ACC112 (cell line): ENCODE measurements around the gene KCNN3.
"Not testable (repeated sequence)": the region's sequence is repeated elsewhere in the genome, so short reads cannot be mapped to it uniquely, and the experiment has no call there.

Experiments used
- H2AFZ ChIP-seq: fragments of 200-600 bp; sonication (generic); one replicate; pipeline ENCODE4 v1.6.0; 2017; ENCODE audit warnings: antibody characterized with exemption, low read length; ENCODE audit not compliant: unreplicated experiment
- H3K27ac ChIP-seq: fragments of 200-600 bp; sonication (generic); 2 replicates; pipeline ENCODE4 v1.5.1; 2014; ENCODE audit warnings: low read depth, mild to moderate bottlenecking, antibody characterized with exemption, low read length, moderate library complexity
- H3K27me3 ChIP-seq: fragments of 200-600 bp; sonication (generic); 2 replicates; pipeline ENCODE4 v1.6.1; 2014; ENCODE audit warnings: mild to moderate bottlenecking, antibody characterized with exemption, low read length, moderate library complexity, mixed read lengths; ENCODE audit not compliant: insufficient read depth
- H3K36me3 ChIP-seq: fragments of 200-600 bp; sonication (generic); 2 replicates; pipeline ENCODE4 v1.6.1; 2016; ENCODE audit warnings: mild to moderate bottlenecking, antibody characterized with exemption, low read length, moderate library complexity, mixed read lengths; ENCODE audit not compliant: insufficient read depth
- H3K4me1 ChIP-seq: fragments of 200-600 bp; sonication (generic); one replicate; pipeline ENCODE4 v1.6.1; 2016; ENCODE audit warnings: low read length, mixed read lengths; ENCODE audit not compliant: insufficient read depth, unreplicated experiment, control insufficient read depth
- H3K4me3 ChIP-seq: fragments of 200-600 bp; sonication (generic); 2 replicates; pipeline ENCODE4 v1.5.1; 2014; ENCODE audit warnings: mild to moderate bottlenecking, low read depth, low read length
- H3K79me2 ChIP-seq: fragments of 200-600 bp; sonication (generic); one replicate; pipeline ENCODE4 v1.6.0; 2016; ENCODE audit warnings: low read length; ENCODE audit not compliant: control insufficient read depth, unreplicated experiment, insufficient read depth

KCNN3 gene

DNA sequence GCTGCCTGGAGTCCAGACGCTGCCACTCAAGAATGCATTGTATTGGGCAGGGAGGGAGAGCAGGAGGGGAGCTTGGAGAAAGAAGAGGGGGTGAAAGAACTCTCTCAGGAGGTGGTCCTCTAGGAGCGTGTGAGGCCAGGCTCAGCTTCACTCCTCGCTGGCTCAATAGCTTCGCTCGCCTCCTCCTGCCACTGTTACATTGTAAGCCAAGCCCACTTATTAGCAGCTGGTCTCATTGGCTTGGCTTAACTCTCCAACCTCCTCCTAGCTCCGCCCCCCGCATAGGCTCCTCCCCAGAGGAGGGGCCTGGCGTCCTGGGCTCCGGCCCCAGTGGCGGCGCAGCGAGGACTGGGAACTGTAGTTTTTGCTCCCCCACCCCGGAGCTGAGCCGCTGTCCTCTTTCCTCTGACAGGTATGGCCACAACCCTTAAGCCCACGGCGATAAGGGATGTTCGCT lies at the start of gene KCNN3:
TSS of gene KCNN3 (minus strand) at position 167 of the 457 bp plus-strand sequence. CDS start 317 bp downstream, outside the sequence.
- peak within 1 kb of the TSS; percentile 76 for H3K4me3 ChIP-seq
- no peaks in the 10 kb centered on the region for H3K36me3 ChIP-seq
- peaks cover 25% of the 10 kb centered on the region for H3K4me1 ChIP-seq
- peaks cover 18% of the 10 kb centered on the region for H3K27me3 ChIP-seq
- H3K27ac ChIP-seq: no peak within 1 kb of the TSS
- H3K79me2 ChIP-seq: no peaks in the 10 kb centered on the region
- peak within 1 kb of the TSS; percentile 88 for H2AFZ ChIP-seq

DNA sequence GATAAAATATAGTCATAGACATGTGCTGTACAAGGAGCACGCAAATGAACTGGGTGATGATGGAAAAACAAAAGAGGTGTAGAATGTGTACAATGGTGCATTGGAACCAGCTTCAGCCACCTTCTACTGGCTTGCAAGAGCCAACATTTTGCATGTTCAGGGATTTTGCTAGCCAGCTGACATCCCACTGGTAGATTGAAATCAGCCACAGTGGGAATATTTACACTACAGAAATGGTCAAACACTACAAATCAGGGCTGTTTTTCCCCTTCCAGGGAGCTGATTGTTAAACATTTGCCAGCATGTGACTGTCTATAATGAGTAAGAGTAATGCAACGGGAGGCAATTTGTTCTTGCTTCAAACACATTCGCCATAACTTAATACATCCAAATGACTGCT lies 43.2 kb upstream of the KCNN3 start:
- Histone ChIP-seq H2AFZ (no peak overlapping the region), H3K4me1 (no peaks in the 10 kb centered on the region), H3K4me3 (no peak overlapping the region), H3K36me3 (no peaks in the 10 kb centered on the region), H3K27me3 (no peaks in the 10 kb centered on the region), H3K27ac (no peak overlapping the region), H3K79me2 (no peaks in the 10 kb centered on the region)

DNA sequence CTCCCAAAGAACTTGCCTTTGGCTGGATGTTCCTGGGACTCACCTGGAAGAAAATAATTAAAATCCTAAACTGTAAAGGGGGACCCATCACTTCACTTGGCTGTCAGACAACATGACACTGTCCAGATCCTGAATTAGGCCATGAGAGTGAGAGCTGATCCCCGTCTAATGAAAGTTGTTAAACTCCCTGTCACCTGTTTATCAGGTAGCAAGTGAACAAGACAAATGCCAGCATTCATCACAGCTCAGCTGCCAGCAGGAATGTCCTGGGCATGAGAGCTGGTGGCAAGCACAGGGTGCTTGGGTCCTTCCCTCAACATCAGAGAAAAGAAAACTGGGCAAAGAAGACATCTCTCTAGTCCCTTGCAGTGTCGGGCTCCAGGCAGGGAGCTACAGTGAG lies 42.7 kb upstream of the KCNN3 start:
- Histone ChIP-seq H3K4me3 (no peak overlapping the region), H3K4me1 (no peaks in the 10 kb centered on the region), H3K27ac (no peak overlapping the region), H3K36me3 (no peaks in the 10 kb centered on the region), H3K79me2 (no peaks in the 10 kb centered on the region), H3K27me3 (no peaks in the 10 kb centered on the region), H2AFZ (no peak overlapping the region)

DNA sequence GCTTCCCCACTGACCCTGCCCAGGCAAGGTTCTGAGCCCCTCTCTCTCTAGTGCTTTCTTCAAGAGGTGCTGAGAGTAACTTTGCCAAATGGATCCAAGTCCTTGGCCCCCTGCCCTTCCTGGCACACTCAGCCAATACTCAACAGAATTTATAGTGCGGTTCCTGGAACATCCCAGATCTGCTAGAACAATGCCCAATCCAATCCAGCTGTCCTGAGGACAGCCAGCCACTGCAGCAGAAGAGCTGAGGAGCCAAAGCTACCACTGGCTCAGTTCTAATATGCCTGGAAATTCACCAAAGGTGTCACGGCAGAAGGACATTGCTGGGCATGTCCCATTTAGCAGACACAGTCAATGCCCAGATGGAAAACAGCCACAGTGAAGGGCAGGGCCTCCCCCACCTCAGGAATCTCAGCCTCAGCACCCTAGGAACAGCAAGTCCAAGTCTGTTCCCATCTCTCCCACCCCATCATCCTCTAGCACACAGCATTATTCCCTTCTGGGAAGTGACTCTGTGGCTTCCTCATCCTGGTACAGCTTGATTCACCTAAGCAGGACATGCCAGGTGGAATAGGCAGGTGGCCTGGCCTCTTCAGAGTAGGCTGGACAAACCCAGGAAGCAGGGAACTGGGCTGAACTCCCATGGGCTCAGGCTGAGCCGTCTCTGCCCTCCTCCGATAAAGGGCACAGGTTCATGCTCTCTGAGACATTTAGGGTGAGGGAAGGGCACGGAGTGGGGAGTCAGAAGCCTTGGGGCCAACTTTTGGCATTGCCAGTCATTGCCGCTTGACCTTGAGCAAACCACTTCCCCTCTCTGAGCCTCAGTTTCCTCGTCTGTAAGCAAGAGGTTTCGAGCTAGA lies 41.8 kb upstream of the KCNN3 start:
- Histone ChIP-seq H3K27ac (no peak overlapping the region), H3K27me3 (no peaks in the 10 kb centered on the region), H3K4me3 (no peak overlapping the region), H3K36me3 (no peaks in the 10 kb centered on the region), H3K79me2 (no peaks in the 10 kb centered on the region), H3K4me1 (no peaks in the 10 kb centered on the region), H2AFZ (no peak overlapping the region)

DNA sequence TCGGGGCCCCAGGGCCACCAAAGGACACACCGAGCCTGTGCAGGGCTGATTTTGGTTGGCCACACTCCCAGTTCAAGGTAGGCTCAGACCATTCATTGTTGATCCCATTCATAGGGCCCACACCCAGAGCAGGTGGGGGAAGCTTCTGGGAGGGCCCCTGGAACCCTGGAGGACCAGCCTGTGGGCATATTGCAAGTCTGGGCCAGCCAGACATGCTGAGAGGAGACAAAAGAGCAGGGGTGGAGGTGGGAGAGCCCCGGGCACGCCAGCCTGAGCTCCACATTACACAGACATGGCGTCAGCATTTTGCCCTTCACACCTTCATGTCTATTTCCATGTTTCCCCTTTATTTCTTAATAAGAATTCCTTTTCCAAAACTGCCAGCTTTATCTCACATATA lies 40.8 kb upstream of the KCNN3 start:
- Histone ChIP-seq H3K27me3 (no peaks in the 10 kb centered on the region), H2AFZ (no peak overlapping the region), H3K4me1 (no peaks in the 10 kb centered on the region), H3K27ac (no peak overlapping the region), H3K36me3 (no peaks in the 10 kb centered on the region), H3K4me3 (no peak overlapping the region), H3K79me2 (no peaks in the 10 kb centered on the region)

DNA sequence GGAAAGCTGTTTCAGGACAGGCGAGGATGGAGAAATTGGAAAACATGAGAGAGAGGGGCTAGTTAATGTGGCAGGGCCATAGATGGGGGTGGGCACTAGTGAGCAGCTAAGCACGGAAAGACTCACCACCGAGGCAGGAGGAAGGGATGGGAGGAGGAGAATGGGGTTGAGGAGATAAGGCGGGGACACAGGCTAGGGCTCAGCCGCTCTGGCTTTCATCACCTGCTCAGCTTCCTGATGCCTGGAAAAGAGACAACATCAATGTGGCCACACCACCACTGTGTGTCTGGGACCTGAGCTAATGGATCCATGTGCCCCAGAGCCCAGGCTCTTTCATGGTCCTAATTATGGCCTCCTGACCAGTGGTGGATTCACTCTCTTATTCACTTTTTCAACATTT lies 38.9 kb upstream of the KCNN3 start:
- Histone ChIP-seq H3K27ac (no peak overlapping the region), H3K36me3 (no peaks in the 10 kb centered on the region), H3K4me1 (no peaks in the 10 kb centered on the region), H3K4me3 (no peak overlapping the region), H3K27me3 (no peaks in the 10 kb centered on the region), H3K79me2 (no peaks in the 10 kb centered on the region), H2AFZ (no peak overlapping the region)

DNA sequence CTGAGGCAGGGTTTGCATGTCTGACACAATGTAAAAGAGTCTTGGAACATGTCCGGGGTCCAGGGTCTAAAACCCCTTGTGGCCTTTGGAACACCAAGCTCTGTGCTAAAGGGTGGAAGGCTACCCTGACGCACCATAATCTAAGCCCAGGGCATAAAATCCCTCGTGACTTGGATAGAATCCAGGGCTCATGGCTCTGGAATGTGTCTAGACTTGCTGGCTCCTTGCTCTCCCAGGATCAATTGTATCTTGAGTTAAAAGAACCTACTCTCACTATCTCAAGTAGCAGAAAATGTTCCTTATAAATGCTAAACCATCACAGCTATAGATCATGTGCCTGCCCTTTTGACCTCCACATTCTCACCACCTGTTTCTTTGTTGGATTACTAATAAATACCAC lies 38.0 kb upstream of the KCNN3 start:
- not testable (repeated sequence) for H3K4me3 ChIP-seq, H3K27ac ChIP-seq, H3K4me1 ChIP-seq, H3K79me2 ChIP-seq, H2AFZ ChIP-seq, H3K27me3 ChIP-seq, H3K36me3 ChIP-seq

DNA sequence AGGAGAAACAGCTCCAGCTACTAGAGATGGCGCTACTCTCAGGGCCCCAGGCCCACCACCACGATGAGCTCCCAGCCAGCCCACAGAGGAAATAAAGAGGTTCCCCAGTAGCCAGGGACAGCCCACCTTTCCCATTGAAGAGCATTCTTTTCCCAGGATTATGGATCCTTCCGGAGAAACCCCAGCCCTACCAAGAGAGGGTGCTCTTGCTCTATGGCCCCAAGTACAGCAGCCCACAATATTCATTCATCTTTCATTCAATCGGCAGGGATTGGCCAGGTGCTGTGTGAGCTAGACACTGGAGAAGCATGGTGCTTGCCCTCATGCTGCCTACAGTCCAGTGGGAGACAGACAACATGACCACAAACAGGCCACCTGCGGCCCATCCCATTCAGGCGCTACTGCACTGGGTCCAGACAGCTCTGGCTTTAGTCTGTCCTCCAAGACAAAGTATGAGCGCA lies 36.6 kb upstream of the KCNN3 start:
- Histone ChIP-seq H3K27ac (no peak overlapping the region), H3K36me3 (no peaks in the 10 kb centered on the region), H3K4me3 (no peak overlapping the region), H3K4me1 (no peaks in the 10 kb centered on the region), H2AFZ (no peak overlapping the region), H3K79me2 (no peaks in the 10 kb centered on the region), H3K27me3 (no peaks in the 10 kb centered on the region)

DNA sequence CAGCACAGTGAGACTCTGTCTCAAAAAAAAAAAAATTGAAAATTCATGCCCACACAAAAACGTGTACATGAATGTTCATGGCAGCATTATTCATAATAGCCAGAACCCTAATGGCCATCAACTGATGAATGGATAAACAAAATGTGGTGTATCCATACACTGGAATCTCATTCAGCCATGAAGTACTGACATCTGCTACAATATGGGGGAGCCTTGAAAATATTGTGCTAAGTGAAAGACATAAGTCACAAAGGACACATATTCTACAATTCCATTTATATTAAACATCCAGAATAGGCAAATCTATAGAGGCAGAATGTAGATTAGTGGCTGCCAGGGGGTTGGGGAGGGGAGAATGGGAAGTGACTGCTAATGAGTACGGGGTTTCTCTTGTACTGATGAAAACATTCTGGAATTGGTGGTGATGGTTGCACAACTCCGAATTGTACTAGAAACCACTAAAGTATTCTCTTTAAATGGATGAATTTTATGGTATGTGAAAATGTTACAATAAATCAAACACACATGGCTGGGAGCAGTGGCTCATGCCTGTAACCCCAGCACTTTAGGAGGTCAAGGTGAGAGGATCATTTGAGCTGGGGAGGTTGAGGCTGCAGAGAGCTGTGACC lies 33.0 kb upstream of the KCNN3 start:
- no peak overlapping the region for H2AFZ ChIP-seq
- H3K36me3 ChIP-seq: no peaks in the 10 kb centered on the region
- H3K4me1 ChIP-seq: no peaks in the 10 kb centered on the region
- H3K79me2 ChIP-seq: no peaks in the 10 kb centered on the region
- H3K27me3 ChIP-seq: no peaks in the 10 kb centered on the region
- no peak overlapping the region for H3K4me3 ChIP-seq
- no peak overlapping the region for H3K27ac ChIP-seq

DNA sequence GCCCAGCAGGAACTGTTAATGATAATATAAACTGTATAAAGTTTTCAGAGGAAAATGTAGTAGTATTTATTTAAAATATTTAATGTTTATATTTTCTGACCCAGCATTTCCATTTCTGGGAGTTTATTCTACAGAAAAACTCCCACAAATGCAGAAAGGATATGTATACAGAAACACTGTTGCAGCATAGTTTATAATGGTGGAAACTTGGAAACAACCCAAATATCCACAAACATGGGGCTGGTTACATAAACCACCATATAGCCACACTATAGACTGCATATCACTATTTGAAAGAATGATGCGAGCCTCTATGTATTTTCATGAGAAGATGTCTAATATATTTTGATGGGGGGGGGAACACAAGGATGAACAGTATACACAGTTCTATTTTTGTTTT lies 31.5 kb upstream of the KCNN3 start:
- Histone ChIP-seq H3K4me1 (no peaks in the 10 kb centered on the region), H3K27ac (no peak overlapping the region), H3K36me3 (no peaks in the 10 kb centered on the region), H3K4me3 (no peak overlapping the region), H3K27me3 (no peaks in the 10 kb centered on the region), H3K79me2 (no peaks in the 10 kb centered on the region), H2AFZ (no peak overlapping the region)

DNA sequence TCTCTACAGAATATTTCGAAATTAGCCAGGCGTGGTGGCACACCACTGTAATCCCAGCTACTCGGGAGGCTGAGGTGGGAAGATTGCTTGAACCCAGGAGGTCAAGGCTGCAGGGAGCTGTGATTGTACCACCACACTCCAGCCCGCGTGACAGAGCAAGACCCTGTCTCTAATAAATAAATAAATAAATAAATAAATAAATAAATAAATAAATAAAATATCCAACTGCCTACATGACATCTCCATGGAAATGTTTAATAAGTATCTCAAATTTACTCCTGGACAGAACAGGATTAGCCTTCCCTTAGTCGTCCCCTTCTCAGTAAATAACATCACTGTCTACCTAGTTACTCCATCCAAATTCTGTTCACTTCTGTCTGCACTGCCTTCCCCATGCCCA lies 29.0 kb upstream of the KCNN3 start:
- Histone ChIP-seq H3K27me3 (peaks cover 15% of the 10 kb centered on the region), H3K27ac (no peak overlapping the region), H2AFZ (no peak overlapping the region), H3K79me2 (no peaks in the 10 kb centered on the region), H3K36me3 (no peaks in the 10 kb centered on the region), H3K4me1 (no peaks in the 10 kb centered on the region), H3K4me3 (no peak overlapping the region)
